BLaER1 (cell line): Measurements from ENCODE around the gene KPTN.

Experiments used
- H3K27ac ChIP-seq: shearing (Covaris generic); formaldehyde crosslinking; 2 replicates; pipeline ENCODE4 v1.8.1; 2022
- H3K27me3 ChIP-seq: shearing (Covaris generic); formaldehyde crosslinking; 2 replicates; pipeline ENCODE4 v1.8.1; 2022
- H3K36me3 ChIP-seq: shearing (Covaris generic); formaldehyde crosslinking; 2 replicates; pipeline ENCODE4 v1.8.1; 2022
- H3K4me1 ChIP-seq: shearing (Covaris generic); formaldehyde crosslinking; 2 replicates; pipeline ENCODE4 v1.8.1; 2022
- H3K4me2 ChIP-seq: shearing (Covaris generic); formaldehyde crosslinking; 2 replicates; pipeline ENCODE4 v1.8.1; 2022
- H3K4me3 ChIP-seq: shearing (Covaris generic); formaldehyde crosslinking; 2 replicates; pipeline ENCODE4 v1.8.1; 2022
- H3K9ac ChIP-seq: shearing (Covaris generic); formaldehyde crosslinking; 2 replicates; pipeline ENCODE4 v1.8.1; 2022
- H3K9me3 ChIP-seq: shearing (Covaris generic); formaldehyde crosslinking; 2 replicates; pipeline ENCODE4 v1.8.1; 2022
- H4K20me1 ChIP-seq: shearing (Covaris generic); formaldehyde crosslinking; 2 replicates; pipeline ENCODE4 v1.8.1; 2022
- Cebpa-rat ChIP-seq: shearing (Covaris generic); IDR thresholded peaks from 2 replicates; pipeline ENCODE4 v1.8.1; 2022

The KPTN gene

DNA sequence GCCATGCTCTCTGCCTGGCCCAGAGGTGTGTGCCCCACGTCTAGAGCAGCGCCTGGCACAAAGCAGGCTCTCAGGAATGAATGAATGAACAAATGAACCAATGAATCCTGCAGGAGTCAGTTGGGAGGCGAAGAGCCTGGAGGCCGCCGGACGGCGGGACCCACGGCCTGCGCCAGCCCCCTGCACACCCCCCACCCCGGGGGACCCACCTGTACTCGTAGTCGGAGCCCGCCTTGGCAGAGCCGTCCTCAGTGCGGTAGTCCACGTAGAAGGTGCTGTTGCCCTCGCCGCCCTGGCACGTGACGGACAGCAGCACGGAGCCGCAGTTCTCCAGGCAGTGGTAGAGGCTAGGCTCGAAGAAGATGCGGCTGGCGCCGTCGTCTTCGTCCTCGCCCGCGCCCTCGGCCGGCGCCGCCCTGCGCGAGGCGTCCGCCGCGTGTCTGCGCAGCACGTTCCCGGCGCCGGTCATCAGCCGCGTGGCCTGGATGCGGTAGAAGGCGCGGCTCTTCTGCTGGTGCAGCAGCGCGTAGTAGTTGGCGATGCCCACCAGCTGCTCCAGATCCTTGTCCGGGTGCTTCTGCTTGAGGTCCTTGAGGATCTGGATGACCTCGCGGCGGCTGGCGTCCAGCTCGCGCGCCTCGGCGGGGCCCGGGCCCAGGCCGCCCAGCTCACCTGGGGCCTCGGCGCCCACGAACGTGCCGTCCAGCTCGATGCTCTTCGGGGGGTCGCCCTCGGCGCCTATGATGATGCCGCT lies 27.1 kb downstream of the KPTN start:
- Histone ChIP-seq H3K27ac (no peak overlapping the region), H4K20me1 (no peaks in the 10 kb centered on the region; the same call in 1 of the 2 replicates), H3K4me3 (no peak overlapping the region), H3K27me3 (peaks cover 61% of the 10 kb centered on the region), H3K9ac (no peak overlapping the region), H3K4me2 (no peak overlapping the region), H3K4me1 (no peaks in the 10 kb centered on the region), H3K36me3 (no peaks in the 10 kb centered on the region), H3K9me3 (peaks cover 19% of the 10 kb centered on the region)
- no peak for TF ChIP-seq Cebpa-rat

- peaks cover 59% of the 10 kb centered on the region for H3K27me3 ChIP-seq
- H3K9ac ChIP-seq: no peak overlapping the region
- H3K4me2 ChIP-seq: no peak overlapping the region
- peaks cover 9% of the 10 kb centered on the region; the same call in 1 of the 2 replicates for H3K4me1 ChIP-seq
- H3K36me3 ChIP-seq: no peaks in the 10 kb centered on the region
- no peak for TF ChIP-seq Cebpa-rat
- H4K20me1 ChIP-seq: peaks cover 20% of the 10 kb centered on the region; the same call in 1 of the 2 replicates
- no peak overlapping the region for H3K4me3 ChIP-seq
- peaks cover under 1% of the 10 kb centered on the region; the same call in 1 of the 2 replicates for H3K9me3 ChIP-seq
- no peak overlapping the region for H3K27ac ChIP-seq
Measured at GRCh38 chr19:47450478-47450877, 33.5 kb downstream of the KPTN start.

DNA sequence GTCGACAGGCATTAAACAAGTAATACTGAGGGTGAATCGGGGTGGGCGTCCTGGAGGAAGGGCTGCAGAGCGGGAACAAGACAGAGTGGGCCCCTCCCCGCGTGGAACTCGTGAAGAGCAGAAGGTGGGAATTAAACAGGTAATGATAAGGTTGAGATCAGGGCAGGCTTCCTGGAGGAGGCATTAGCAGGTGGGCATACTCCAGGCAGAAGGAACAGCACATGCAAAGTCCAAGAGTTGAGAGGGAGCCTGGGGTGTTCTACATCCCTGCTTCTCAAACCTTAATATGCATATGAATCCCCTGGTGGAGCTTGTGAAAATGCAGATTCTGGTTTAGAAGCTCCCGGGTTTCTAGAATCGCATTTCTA lies 35.7 kb downstream of the KPTN start:
- H3K27ac ChIP-seq: no peak overlapping the region
- H3K4me1 ChIP-seq: peaks cover 14% of the 10 kb centered on the region; the same call in 1 of the 2 replicates
- no peaks in the 10 kb centered on the region for H3K9me3 ChIP-seq
- H3K4me3 ChIP-seq: no peak overlapping the region
- no peak for TF ChIP-seq Cebpa-rat
- peaks cover 65% of the 10 kb centered on the region for H3K27me3 ChIP-seq
- no peaks in the 10 kb centered on the region for H3K36me3 ChIP-seq
- no peak overlapping the region for H3K9ac ChIP-seq
- peaks cover 29% of the 10 kb centered on the region; the same call in 1 of the 2 replicates for H4K20me1 ChIP-seq
- no peak overlapping the region for H3K4me2 ChIP-seq

DNA sequence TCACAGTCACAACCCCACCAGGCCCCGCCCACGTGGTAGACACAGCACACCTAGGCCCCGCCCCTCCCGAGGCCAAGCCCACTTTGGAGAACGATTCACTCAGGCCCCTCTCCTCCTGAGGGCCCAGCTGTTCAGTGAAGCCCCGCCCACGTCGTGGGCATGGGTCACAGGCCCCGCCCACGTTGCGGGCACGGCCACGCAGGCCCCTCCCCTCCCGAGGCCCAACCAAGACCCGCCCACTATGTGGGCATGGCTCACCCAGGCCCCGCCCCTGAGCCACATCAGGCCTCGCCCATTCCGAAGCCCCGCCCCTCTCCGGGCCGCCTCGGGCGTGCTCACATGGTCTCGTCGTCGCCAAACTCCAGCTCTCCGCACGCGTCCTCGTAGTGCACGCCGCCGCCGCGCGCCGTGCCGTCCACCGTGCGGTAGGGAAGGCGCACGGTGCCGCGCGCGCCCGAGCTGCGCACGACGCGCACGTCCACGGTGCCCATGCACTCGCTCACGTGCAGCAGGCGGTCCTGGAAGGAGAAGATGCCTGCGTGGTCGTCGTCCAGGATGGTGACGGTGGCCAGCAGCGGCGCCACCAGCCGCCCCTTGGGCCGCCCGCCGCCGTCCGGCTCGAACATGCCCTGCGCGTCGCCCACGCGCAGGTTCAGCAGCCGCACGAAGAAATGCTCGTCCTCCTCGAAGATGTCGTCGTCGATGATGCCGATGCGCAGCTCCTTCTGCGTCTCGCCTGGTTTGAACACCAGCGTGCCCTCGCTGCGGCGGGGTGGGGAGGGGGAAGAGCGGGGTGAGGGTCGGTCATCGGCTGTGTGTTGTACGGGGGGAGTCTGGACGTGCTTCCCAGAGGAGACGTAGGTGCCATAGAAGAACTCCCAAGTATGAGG lies 36.3 kb downstream of the KPTN start:
- Histone ChIP-seq H4K20me1 (peaks cover 35% of the 10 kb centered on the region; the same call in 1 of the 2 replicates), H3K27me3 (peaks cover 72% of the 10 kb centered on the region), H3K36me3 (no peaks in the 10 kb centered on the region), H3K4me2 (no peak overlapping the region), H3K9me3 (no peaks in the 10 kb centered on the region), H3K27ac (no peak overlapping the region), H3K4me1 (peaks cover 14% of the 10 kb centered on the region; the same call in 1 of the 2 replicates), H3K4me3 (no peak overlapping the region), H3K9ac (no peak overlapping the region)
- no peak for TF ChIP-seq Cebpa-rat

DNA sequence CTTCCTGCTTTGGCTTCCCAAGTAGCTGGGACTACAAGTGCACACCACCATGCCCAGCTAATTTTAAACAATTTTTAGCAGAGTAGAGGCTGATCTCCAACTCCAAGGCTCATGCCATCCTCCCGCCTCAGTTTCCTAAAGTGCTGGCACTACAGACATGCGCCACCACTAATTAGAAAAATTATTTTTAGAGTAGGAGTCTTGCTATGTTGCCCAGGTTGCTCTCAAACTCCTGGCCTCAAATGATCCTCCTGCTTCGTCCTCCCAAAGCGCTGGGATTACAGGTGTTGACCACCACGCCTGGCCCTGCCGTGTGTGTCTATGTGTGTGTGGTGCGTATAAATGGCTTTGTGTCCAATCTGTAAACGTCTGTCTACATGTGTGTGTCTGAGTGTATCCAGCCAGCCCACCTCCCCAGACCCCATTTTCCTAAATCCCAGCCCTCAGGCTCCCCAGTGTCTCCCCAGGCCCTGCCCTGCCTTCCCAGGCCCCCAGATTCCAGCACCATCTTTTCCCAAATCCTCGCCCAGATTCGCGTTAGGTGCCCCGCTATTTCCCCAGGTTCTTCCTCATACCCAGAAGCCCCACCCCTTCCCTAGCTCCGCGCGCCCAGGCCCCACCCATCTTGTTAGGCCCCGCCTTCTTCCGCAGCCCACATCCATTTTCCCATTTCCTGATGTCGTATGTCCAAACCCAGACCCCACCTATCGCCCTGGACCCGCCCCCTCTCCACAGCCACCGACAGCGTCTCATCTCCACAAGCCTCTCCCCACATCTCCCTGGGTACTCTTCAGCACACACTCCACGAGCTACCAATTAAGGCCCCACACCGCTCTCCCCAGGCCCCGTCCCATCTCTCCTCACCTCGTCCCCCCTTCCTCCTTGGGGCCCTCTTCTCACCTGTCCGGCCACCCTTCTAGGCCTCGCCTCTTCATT lies 37.2 kb downstream of the KPTN start:
- Histone ChIP-seq H3K27me3 (peaks cover 80% of the 10 kb centered on the region), H3K4me3 (no peak overlapping the region), H3K9me3 (no peaks in the 10 kb centered on the region), H3K27ac (no peak overlapping the region), H3K36me3 (no peaks in the 10 kb centered on the region), H3K9ac (no peak overlapping the region), H3K4me1 (peaks cover 14% of the 10 kb centered on the region; the same call in 1 of the 2 replicates), H3K4me2 (peak overlapping the region; percentile 59; the same call in 1 of the 2 replicates), H4K20me1 (peaks cover 45% of the 10 kb centered on the region; the same call in 1 of the 2 replicates)
- no peak for TF ChIP-seq Cebpa-rat

GRCh38 chr19:47445937-47446402 lies 38.0 kb downstream of the KPTN start:
- H3K27me3 ChIP-seq: peaks cover 84% of the 10 kb centered on the region

DNA sequence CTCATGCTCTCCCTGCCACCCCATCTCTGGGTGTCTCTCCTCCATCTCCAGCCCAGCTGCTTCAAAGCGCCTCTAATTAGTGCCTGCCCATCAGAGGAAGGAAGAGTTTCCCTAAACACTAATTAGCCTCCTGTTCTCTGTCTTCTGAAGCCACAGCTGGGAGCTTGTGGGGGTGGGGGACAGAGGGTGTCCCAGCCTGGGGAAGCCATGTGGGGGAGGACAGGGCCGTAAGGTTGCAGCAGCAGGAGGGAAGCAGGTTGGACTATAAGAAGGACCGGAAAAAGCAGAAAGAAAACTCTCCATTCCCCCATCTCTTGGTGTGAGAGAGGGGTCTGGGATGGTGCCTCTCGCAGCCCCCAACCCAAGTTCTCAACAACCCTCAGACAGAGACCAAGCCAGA lies 38.5 kb downstream of the KPTN start:
- Histone ChIP-seq H3K4me3 (no peak overlapping the region), H3K9me3 (no peaks in the 10 kb centered on the region), H3K27me3 (peaks cover 87% of the 10 kb centered on the region), H4K20me1 (peaks cover 55% of the 10 kb centered on the region; the same call in 1 of the 2 replicates), H3K4me1 (peaks cover 14% of the 10 kb centered on the region; the same call in 1 of the 2 replicates), H3K36me3 (no peaks in the 10 kb centered on the region), H3K4me2 (peak overlapping the region; percentile 59), H3K27ac (no peak overlapping the region), H3K9ac (no peak overlapping the region)
- no peak for TF ChIP-seq Cebpa-rat

More at GRCh38 chr19:47445937-47446402, 38.0 kb downstream of the KPTN start:
- Histone ChIP-seq H3K9me3 (no peaks in the 10 kb centered on the region), H3K9ac (no peak overlapping the region), H3K36me3 (no peaks in the 10 kb centered on the region), H3K4me1 (peaks cover 14% of the 10 kb centered on the region; the same call in 1 of the 2 replicates), H3K4me3 (no peak overlapping the region), H4K20me1 (peaks cover 50% of the 10 kb centered on the region; the same call in 1 of the 2 replicates), H3K27ac (no peak overlapping the region), H3K4me2 (peak overlapping the region; percentile 59)
- TF ChIP-seq Cebpa-rat: no peak

- Histone ChIP-seq H3K4me1 (peaks cover 14% of the 10 kb centered on the region; the same call in 1 of the 2 replicates), H3K27ac (no peak overlapping the region), H3K9ac (no peak overlapping the region), H3K4me3 (no peak overlapping the region), H3K27me3 (peaks cover 87% of the 10 kb centered on the region), H3K9me3 (no peaks in the 10 kb centered on the region), H3K4me2 (no peak overlapping the region), H4K20me1 (peaks cover 54% of the 10 kb centered on the region; the same call in 1 of the 2 replicates), H3K36me3 (no peaks in the 10 kb centered on the region)
- TF ChIP-seq Cebpa-rat: no peak
Measured at GRCh38 chr19:47444388-47444821, 39.6 kb downstream of the KPTN start.
